ENCODE results near the gene RPUSD4. TPM values are rescaled to one million over a fixed set of nuclear protein-coding genes. Genes with fewer than 3 reads are reported as not detected.
A peak's percentile ranks its signal among the peaks of the same experiment; 100 is the strongest.

Gene RPUSD4
- total RNA-seq, 1 experiment from 2014 or later, result 42.9 TPM

DNA sequence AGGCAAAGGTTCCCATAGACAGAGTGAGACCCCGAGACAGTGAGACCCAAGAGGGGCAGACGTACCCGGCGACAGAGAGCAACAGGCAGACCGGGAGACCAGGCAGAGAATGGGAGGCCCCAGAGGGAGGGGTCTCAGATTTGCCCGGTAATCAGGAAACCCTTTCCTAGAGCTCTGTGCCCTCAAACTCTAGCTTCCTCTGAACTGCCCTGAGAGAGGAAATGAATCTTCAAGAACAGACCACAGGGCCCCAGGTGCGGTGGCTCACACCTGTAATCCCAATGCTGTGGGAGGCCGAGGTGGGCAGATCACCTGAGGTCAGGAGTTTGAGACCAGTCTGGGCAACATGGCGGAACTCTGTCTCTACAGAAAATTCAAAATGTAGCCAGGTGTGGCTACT lies 47.7 kb downstream of the RPUSD4 start:
- Histone ChIP-seq H2BK5ac (ENCODE audit: insufficient read length, low read length) (no peak overlapping the region), H2AK5ac (ENCODE audit: insufficient read length, low read length) (no peak overlapping the region), H3K79me2 (ENCODE audit: insufficient read depth, low read length) (no peaks in the 10 kb centered on the region), H2BK20ac (ENCODE audit: low read depth, low read length, poor library complexity, severe bottlenecking) (no peak overlapping the region), H3K4me1 (ENCODE audit: insufficient read depth, low read length) (no peaks in the 10 kb centered on the region; the same call in 1 of the 2 replicates), H3K4ac (ENCODE audit: low read depth, low read length) (no peak overlapping the region), H2BK120ac (ENCODE audit: low read depth, low read length, poor library complexity, severe bottlenecking) (no peak overlapping the region), H4K5ac (ENCODE audit: insufficient read length, low read depth, low read length) (no peak overlapping the region), H3K4me2 (ENCODE audit: insufficient read depth, insufficient read length, low read length) (no peak overlapping the region), H3K79me1 (ENCODE audit: insufficient read depth, low read depth, low read length, poor library complexity, severe bottlenecking) (no peaks in the 10 kb centered on the region), H2AFZ (ENCODE audit: low read length) (no peak overlapping the region), H2BK12ac (ENCODE audit: insufficient read length, low read depth, low read length) (no peak overlapping the region), H4K8ac (replicated peaks; ENCODE audit: insufficient read length, low read depth, low read length) (no peak overlapping the region), H3K27me3 (ENCODE audit: insufficient read depth, low read length) (no peaks in the 10 kb centered on the region), H4K91ac (ENCODE audit: insufficient read length, low read depth, low read length) (no peak overlapping the region), H3K23ac (ENCODE audit: insufficient read length, low read depth, low read length) (no peak overlapping the region), H3K18ac (ENCODE audit: insufficient read length, low read depth, low read length) (no peak overlapping the region), H3K23me2 (ENCODE audit: insufficient read length, low read depth, low read length, poor library complexity, severe bottlenecking) (no peaks in the 10 kb centered on the region), H3K14ac (ENCODE audit: insufficient read depth, low read length) (no peak overlapping the region), H3K9ac (ENCODE audit: extremely low read depth, insufficient read length, low read length) (no peak overlapping the region), H3K9me3 (ENCODE audit: control insufficient read depth, low read depth, low read length) (no peaks in the 10 kb centered on the region), H3K27ac (ENCODE audit: insufficient read length, low read depth, low read length) (no peak overlapping the region), H2BK15ac (ENCODE audit: low read depth, low read length) (no peak overlapping the region), H3K56ac (ENCODE audit: insufficient read length, low read depth, low read length) (no peak overlapping the region), H3T11ph (ENCODE audit: low read length) (no peak overlapping the region), H4K20me1 (ENCODE audit: control insufficient read depth, insufficient read depth, insufficient read length) (no peaks in the 10 kb centered on the region)
- Mint-ChIP-seq H3K27ac (peak overlapping the region in 1 of 3 experiments; percentile 69; a peak in 2 of 7 replicates), H3K27me3 (ENCODE audit: low read depth) (peaks cover 4% of the 10 kb centered on the region), H3K4me3 (no peak overlapping the region), H3K36me3 (ENCODE audit: insufficient read depth in 1 of 3, low read depth in 3 of 3) (no peaks in the 10 kb centered on the region), H3K9me3 (no peaks in the 10 kb centered on the region; a peak in 1 of 5 replicates), H3K4me1 (peaks cover 56% of the 10 kb centered on the region in 2 experiments)
- TF ChIP-seq, protein P1, sequence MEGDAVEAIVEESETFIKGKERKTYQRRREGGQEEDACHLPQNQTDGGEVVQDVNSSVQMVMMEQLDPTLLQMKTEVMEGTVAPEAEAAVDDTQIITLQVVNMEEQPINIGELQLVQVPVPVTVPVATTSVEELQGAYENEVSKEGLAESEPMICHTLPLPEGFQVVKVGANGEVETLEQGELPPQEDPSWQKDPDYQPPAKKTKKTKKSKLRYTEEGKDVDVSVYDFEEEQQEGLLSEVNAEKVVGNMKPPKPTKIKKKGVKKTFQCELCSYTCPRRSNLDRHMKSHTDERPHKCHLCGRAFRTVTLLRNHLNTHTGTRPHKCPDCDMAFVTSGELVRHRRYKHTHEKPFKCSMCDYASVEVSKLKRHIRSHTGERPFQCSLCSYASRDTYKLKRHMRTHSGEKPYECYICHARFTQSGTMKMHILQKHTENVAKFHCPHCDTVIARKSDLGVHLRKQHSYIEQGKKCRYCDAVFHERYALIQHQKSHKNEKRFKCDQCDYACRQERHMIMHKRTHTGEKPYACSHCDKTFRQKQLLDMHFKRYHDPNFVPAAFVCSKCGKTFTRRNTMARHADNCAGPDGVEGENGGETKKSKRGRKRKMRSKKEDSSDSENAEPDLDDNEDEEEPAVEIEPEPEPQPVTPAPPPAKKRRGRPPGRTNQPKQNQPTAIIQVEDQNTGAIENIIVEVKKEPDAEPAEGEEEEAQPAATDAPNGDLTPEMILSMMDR (conservative IDR thresholded peaks at IDR 0.05), result no peak
- no CpG with 5 or more reads among the region's 9 CpGs for WGBS (ENCODE audit: extremely low coverage, insufficient read length, low lambda C conversion rate)
- DNase-seq, result no peak
